ENCODE data around the gene RRP36.
"Not testable (repeated sequence)": the region's sequence is repeated elsewhere in the genome, so short reads cannot be mapped to it uniquely, and the experiment has no call there.

Gene RRP36, protein sequence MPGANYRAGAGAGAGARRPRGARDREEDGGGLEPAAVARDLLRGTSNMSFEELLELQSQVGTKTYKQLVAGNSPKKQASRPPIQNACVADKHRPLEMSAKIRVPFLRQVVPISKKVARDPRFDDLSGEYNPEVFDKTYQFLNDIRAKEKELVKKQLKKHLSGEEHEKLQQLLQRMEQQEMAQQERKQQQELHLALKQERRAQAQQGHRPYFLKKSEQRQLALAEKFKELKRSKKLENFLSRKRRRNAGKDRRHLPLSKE
- total RNA-seq: 28.2 to 96.0 (median 55.4) reads per million in 3 experiments

DNA sequence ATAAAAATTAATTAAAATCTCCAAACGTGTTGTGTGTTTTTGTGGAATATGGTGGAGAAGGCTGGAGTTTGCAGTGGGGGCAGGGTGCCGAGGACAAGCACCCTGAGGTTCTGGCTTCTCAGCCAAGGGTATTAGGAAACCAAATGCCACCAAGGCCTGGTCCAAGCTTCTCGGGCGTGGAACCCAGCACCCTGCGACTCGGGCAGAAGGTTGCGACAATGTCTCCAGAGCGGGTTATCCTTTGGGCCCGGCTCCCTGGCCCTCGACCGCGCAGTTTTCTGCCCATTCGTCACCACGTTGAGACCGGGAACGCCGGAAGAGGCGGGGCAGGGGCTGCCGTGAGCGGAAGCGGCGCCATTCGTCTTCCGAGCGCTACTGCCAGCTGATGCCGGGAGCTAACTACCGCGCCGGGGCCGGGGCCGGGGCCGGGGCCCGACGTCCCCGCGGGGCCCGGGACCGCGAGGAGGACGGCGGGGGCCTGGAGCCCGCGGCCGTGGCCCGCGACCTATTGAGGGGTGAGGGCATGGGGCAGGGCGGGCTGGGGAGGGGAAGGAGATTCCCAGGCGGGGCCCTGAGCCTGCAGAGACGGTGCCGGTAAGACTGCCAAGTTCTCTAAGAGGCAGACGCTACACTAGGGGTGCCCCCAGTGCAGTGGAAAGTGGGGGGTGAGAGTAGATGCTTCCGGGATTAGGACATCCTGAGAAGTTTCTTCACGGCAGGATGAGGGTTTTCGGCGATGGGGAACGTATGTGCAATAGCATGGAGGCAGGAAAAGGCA, at the start of gene RRP36:
TSS of gene RRP36 (plus strand) at position 354 of the 778 bp plus-strand sequence. CDS start at position 386, 32 bp downstream.
- peak; percentile 56 for DNase-seq

DNA sequence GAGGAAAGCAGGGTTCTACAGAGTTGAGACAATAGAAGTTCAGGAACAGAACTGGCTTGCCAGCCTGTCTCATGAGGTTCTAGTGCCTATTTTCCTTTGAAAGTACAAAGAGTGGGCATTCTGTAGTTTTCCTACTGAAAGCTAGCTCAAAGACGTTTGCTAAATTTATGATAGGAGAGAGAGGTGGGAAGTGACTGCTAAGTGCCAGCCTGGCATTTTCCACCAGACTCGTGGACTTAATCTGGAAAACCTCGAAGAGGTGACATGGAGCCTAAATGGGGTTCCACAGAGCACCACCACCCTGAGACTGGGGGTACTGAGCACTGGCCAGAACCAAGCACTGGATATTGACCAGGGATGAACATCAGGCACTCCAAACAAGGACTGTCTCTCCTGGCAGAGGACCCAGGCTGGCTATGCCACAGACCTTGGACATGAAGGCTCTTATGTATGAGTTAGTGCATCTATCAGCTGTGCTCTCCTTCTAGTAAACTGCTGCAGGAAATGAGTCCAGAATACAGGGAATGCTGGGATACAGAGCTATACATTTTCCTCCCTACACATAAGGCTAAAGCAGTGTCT, 49.6 kb upstream of the RRP36 start:
- no peak for DNase-seq

DNA sequence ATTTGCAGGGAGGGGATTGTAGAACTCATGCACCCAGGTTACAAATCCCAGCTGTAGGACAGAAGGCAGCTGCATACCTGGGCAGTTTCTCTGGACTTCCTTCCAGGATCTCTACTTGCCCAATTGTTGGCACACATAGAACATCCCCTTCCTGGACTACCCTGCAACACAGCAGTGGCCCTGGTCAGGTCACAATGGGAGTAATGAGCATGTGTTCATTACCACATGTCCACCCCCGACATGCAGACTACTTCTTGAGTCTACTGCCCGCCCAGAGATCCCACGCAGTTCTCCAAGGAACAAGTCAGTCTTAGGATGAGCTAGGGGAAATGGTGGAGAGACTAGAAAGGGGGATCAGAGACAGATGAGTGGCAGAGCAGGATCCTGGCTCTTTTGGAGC, 47.5 kb upstream of the RRP36 start:
- no peak for DNase-seq

DNA sequence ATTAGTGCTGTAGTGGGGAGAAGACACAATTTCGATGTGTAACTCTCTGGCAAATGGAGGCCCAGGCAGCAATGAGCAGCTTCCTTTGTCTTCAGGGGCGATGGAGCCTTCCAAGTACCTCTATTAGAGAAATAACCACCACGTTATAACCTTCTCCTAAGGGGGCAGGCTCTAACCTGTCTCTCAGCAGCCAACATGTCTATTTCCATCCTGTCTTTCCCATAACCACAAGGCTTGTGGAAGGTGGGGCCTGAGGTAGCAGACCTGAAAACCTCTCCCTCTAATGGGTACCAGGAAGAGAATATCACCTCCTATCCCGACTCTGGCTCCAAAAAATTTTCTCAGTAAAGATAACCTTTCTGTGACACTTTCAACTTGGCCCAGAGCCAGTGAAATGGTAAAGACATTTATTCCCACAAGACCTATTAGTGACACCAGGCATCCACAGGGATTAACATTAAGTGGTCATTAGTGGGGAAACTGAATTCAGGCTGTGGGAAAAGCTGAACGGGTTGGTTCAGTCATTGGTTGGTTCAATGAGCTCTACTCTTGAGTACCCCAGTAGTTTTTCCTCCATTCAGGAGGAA, 46.4 kb upstream of the RRP36 start:
- DNase-seq: no peak

DNA sequence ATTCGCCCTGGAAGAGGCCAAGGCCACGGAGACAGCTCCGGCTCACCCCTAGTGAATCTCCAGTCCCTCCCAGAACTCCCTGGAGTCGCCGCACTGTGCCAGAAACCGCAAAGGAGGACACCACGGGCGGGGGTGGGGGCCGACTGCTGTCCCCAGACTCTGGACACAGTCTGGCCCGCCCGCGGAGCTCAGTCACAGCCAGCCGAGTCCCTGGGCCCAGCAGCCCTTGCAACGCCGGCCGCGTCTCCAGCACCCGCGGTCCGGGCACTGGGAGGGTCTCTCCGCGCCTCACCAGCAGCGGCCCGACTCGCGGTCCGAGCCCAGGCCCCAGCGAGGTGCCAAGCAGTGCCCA, 43.0 kb upstream of the RRP36 start:
- no peak for DNase-seq

DNA sequence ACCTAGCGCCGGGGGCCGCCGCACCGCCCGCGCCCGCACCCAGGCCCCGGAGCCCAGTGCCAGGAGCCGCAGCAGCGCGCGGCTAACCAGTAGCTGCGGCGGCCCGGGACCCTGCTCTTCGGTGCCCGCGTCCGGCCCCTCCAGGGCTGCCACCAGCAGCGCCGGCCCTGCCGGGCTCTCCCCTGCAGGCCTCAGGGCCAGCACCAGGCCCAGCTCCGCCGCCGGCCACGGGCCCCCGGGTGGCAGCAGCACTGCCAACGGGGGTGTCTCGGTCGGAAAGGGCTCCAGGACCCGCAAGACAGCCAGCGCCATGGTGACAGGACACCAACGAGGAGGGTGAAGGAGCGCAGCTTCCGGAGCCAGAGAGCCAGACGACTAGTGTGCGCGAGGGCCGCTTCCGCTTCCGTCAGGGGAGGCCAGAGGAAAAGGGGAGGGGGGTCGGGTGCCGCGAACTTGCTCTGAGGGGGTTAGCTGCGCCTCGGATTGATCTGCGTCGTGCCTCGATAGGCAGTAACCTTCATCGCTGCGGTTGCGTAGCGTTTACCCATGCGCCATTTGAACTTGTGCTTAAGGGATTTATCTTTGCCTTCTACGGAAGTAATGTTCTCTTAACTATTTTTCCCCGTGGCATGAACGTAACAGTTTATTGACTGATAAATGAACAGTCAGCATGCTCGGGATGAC, 42.4 kb upstream of the RRP36 start, which contains the start of gene PEX6:
TSS of gene PEX6 (minus strand) at position 343 of the 684 bp plus-strand sequence. CDS start at position 312, 31 bp downstream.
- peak; percentile 92 for DNase-seq

DNA sequence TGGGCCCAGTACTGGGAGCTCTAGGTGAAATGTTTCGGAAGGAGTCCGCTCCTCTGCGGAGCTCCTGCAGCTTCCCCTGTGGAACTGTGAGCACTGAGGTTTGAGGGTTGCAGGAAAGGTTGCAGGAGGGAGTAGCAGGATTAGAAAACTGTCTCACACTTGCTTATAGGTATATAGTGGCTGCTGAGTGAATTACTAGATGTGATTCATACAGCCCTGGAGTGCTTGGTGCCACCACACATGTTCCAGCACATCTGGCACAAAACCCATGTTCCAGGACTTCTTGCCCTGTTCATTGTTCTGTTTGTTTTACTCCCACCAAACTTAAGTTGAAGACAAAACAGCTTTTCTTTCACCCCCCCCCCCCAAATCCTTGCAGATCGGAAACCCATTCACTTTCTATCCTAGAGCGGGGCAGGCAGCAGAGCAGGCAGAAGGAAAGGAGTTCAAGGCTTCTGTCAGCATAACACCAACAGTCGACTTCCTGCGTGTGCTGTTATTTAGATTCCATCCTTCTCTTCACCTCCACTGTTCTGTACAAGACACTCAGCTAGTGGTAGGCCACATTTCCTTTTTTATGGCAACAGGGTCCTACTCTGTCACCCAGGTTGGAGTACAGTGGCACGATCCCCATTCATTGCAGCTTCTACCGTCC, 41.8 kb upstream of the RRP36 start:
- no peak for DNase-seq

DNA sequence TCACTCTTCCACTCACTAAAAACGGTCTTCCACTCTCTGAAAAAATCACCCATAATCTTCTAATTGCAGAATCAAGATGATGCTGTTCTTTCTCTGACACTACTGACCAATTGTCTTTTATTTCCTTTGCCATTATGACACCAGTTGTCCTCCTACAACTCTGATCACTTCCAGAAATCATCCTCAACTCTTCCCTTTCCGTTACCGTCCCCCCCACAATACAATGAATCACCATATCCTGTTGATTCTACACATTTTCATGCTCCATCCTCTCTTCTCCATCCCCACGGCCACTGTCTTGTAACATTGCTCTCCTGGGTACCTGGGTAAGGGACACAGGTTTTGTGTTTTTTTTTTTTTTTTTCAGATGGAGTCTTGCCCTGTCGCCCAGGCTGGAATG, 39.6 kb upstream of the RRP36 start:
- no peak for DNase-seq

DNA sequence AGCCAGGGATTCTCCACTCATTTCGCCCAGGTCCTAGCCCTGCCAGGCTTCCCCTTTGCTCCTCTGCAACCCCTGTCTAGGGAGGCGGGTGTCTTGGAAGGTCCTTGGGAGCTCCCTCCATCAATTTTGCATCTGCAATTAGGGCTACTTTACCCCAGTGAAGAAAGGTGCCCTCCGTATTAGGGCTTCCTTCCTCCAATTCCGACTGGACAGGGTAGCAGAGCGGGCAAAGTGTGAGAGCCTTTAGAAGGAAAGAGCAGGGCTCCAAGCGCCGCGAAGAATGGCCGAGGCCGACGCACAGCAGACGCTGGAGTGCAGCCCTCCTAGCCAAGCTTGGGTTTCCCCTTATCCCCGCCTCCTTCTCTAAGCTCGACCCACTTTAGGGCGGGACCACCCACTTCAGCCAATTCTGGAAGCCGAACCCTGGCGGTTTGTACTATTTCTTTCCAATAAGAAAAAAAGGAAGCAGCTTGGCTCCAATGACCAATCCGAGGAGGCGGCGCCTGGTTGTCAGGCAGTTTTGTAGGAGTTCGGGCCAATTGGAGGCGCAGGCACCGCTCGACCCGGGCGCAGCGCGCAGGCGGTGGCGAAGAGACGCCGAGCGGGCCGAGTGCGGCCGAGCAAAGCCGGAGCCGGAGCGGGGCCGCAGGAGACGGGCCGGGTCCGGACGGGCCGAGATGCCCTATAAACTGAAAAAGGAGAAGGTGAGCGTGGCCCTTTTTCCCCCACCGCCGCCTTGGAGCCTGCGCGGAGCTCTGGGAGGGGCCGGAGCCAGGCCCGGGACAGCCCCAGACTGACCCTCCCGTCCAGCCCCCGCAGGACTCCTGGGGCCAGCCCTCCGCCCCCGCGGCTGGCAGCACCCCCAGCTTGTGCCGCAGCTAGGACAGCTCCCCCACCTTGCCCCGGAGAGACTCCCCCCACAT, 37.2 kb upstream of the RRP36 start, which contains the start of gene PPP2R5D:
TSS of gene PPP2R5D (plus strand) at position 570 of the 923 bp plus-strand sequence. CDS start at position 678, 108 bp downstream.
- peak; percentile 98 for DNase-seq

DNA sequence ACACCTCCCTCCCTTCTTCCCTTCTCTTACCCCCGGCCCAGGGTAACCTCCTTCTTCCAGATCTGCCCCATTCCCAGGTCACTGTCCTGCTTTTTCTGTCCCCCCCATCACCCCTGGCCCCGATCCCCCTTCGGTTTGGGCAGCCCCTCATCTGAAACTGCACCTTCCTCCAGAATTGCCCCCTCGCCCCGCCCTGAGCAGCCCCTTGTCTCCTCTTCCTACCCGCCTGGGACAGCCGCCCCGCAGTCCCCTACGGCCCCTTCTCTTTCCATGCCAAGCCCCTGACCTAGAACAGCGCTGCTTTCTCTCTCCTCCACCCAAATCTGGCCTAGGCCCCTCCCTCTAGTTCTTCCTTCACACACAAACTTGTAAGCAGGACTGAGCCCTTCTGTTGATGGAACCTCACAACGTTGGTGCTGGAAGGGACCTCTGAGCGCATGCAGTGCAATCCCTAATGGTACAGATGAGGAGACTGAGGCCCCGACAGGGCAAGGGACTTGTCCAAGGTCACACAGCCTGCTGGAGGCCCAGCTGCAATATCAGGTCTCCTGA, 36.4 kb upstream of the RRP36 start:
- DNase-seq: no peak

DNA sequence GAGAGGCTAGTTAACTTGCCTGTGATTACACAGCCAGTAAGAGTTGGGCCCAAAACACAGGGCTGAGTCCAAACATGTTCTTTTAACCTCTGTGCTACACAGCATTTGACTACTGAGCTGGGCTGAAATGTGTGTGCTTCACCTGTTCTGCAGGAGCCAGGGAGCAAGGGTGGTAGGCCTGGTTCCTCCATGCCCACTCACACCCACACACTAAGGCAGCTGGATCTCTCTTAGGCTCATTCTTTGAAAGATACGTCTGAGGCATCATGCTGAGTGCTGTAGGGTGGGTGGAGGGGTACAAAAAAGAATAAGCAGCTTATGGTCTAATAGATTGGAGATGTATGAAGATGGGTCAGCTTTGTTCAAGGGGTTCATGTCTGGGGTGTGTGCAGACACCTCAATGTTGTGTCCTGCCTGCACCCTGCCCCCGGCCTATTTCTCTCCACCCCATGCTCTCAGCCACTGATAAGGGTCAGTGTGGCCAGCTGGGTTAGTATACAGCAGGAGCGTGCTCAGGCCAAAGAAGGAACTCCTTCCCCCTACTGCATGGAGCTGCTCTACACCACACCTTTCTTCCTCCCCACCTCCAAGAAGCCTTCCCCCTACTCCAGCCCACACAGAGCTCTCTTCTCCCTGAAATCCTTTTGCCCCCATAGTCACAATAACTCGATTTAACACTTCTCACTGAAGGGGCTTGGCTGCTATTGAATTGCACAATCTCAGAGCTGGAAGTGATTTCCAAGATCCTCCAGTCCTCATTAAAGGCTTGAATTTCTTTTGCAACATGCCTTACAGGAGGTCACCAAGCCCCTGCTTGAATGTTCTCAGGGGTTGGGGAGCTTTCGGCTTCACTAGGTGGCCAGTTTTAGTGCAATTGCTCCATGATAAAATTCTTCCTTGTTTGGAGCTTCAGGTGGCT, 33.6 kb upstream of the RRP36 start:
- no peak for DNase-seq

DNA sequence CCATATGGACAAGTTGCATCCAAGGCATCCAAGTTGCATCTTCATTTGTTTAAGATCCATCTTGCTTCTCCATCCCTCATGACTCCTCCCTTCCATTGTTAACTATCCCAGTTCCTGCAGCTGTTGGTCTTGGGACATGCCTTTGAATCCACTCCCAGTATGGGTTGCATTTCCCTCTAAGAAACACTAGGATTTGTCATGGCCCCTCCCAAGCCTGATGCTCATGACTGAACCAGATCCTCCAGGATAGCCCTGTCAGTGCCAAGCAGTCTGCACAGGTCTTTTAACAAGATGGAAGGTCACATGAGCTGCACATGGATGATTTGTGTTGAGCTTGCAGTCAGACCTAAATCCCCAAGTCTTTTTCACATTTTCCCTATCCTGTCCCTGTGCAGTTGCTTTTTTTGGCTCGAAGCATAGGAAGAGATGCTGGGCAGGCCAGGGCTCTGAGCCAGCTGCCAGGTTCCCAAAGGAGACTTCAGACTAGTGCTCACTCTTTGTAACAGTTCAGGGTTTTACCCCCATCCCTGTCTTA, 32.9 kb upstream of the RRP36 start:
- no peak for DNase-seq

DNA sequence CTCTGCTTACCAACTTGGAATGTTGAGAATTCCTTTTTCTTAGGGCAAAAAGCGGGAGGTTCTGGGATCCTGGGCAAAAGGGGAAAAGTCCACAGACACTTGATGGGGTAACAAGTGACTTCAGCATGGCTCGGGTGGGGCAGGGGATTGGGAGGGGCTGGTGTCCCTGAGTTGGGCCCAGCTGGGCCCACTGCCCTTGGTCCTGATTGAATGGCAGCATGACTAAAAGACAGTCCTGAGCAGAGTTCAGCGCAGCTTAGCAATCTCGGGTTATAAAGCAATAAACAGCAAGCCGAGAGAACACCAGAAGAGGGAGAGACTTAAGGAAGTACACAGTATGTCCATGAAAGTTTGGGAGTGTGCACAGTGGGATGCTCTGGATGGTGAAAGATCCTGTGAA, 31.5 kb upstream of the RRP36 start:
- no peak for DNase-seq

DNA sequence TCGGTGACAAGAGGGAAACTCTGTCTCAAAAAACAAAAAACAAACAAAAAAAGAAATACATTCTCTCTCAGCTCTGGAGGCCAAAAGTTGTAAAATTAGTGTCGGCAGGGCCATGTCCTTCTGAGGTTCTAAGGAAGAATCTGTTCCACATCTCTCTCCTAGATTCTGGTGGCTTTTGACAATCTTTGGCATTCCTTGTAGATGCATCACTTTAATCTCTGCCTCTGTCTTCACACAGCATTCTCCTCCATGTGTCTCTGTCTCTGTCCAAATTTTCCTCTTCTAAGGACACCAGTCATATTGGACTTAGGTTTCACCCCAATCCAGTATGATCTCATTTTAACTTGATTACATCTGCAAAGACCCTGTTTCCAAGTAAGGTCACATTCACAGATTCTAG, 28.0 kb upstream of the RRP36 start:
- DNase-seq: no peak

DNA sequence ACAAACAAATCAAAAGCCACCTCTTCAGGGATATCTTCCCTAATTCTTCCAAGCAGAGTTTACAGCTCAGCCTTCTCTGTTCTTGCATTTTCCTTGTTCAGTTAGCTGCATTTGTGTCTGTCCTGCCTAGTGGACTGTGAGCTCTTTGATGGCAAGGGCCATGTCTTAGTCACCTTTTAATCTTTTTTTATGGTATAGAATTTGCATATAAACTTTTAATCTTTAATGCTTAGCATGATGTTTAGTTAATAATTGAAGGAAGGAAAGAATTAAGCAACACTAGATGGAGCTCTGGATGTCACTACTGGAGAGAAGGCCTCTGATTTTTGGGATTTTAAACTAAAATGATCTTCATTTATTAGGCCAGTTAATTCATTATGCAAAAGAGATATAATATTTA, 24.9 kb upstream of the RRP36 start:
- DNase-seq: no peak

DNA sequence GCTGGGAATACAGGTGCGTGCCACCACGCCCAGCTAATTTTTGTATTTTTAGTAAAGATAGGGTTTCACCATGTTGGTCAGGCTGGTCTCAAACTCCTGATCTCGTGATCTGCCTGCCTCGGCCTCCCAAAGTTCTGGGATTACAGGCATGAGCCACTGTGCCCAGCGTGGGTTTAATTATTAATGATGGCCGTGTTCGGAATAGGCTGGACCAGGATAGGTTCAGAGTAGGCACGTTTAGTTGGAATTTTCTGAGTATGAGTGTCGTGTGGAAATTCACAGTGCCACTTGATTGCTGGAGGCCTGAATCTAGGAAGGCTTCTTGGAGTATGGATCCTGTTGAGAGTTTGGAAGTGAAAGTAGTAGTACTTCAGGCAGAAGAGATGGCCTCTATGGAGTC, 23.2 kb upstream of the RRP36 start:
- not testable (repeated sequence) for DNase-seq

DNA sequence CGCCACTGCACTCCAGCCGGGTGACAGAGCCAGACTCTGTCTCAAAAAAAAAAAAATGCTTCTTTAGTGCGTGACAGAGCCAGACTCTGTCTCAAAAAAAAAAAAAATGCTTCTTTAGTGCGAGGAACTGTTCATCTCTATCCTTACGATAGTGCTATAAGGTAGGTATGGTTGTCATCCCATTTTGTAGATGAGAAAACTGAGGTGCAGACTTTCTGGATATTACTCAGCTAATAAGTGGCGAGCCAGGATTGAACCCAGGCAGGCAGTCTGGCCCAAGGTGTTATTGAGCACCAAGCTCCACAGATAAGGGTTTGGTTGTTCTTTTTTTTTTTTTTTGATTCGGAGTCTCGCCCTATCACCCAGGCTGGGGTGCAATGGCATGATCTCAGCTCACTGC, 19.6 kb upstream of the RRP36 start:
- no peak for DNase-seq

DNA sequence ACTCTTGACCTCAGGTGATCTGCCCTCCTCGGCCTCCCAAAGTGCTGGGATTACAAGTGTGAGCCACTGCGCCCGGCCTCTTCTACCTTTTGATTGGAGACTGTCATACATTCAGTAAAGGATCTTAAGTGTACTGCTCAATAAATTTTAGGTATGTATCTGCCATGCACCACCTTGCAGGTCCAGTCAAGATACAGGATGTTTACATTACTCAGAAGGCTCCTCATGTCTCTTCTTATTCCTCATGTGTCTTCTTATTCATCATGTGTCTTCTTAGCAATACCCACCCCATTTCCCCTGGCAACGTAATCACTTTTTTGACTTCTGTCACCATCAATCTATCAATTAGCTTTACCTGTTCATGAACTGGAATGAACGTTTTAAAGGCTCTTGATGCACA, 15.6 kb upstream of the RRP36 start:
- DNase-seq: no peak

DNA sequence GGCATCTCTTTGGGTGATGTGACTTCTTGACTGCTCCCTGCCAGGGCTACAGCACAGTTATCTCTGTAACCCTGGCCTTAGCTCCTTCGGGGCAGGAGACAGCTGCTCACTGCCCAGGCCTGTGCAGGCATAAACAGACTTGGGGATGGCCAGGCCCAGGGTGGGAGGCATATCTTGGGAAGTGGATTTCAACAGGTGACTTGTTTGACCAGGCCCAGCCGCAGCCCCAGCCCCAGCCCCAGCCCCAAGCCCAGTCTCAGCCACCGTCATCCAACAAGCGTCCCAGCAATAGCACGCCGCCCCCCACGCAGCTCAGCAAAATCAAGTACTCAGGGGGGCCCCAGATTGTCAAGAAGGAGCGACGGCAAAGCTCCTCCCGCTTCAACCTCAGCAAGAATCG, 15.2 kb upstream of the RRP36 start:
- DNase-seq: no peak
